Activated naive CD8-positive, alpha-beta T cell treated with anti-CD3 and anti-CD28 coated beads for 36 hours (primary cell): ENCODE measurements around the gene TBCE. TPM values are rescaled to one million over a fixed set of nuclear protein-coding genes. Genes with fewer than 3 reads are reported as not detected.
"Not testable (repeated sequence)": the region's sequence is repeated elsewhere in the genome, so short reads cannot be mapped to it uniquely, and the experiment has no call there.

Source experiments
- DNase-seq: peaks from one replicate; pipeline ENCODE4 v3.0.0; 2021
- H3K27ac Mint-ChIP-seq: one replicate; pipeline ENCODE4 v1.8.0; 2022; ENCODE audit warnings: mild to moderate bottlenecking, moderate library complexity, mixed read lengths
- H3K27me3 Mint-ChIP-seq: one replicate; pipeline ENCODE4 v1.8.0; 2022; ENCODE audit warnings: mild to moderate bottlenecking, mixed read lengths
- H3K36me3 Mint-ChIP-seq: one replicate; pipeline ENCODE4 v1.8.0; 2021; ENCODE audit warnings: mild to moderate bottlenecking, mixed read lengths
- H3K4me1 Mint-ChIP-seq: one replicate; pipeline ENCODE4 v1.8.0; 2021; ENCODE audit warnings: mixed read lengths
- H3K4me3 Mint-ChIP-seq: one replicate; pipeline ENCODE4 v1.8.0; 2022; ENCODE audit warnings: mild to moderate bottlenecking, moderate library complexity, mixed read lengths
- H3K9me3 Mint-ChIP-seq: one replicate; pipeline ENCODE4 v1.8.0; 2022; ENCODE audit warnings: mixed read lengths
- total RNA-seq, 2 experiments: library from RNA; stranded (reverse); gene quantifications; one replicate each; pipeline ENCODE4 v1.2.3, GENCODE V29; 2021

TBCE gene
- total RNA-seq, 2 experiments from 2014 or later = 23.3 to 25.4 TPM

DNA sequence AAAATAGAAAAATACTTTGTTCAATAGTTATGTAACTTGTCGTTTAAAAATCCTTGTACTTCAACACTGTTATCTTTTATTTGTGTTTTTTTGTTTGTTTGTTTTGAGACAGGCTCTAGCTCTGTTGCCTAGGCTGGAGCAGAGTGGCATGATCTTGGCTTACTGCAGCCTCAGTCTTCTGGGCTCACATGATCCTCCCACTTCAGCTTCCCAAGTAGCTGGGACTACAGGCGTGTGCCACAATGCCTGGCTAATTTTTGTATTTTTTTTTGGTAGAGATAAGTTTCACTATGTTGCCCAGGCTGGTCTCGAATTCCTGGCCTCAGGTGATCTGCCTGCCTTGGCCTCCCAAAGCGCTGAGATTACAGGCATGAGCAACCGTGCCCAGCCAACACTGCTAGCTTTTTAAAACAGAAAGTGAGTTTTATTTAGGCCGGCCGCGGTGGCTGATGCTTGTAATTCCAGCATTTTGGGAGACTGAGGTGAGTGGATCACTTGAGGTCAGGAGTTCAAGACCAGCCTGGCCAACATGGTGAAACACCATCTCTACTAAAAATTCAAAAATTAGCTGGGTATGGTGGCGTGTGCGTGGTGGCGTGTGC is 11.0 kb downstream of the TBCE start:
- peaks cover 20% of the 10 kb centered on the region for H3K36me3 Mint-ChIP-seq
- not testable (repeated sequence) for H3K27ac Mint-ChIP-seq, H3K4me3 Mint-ChIP-seq, H3K9me3 Mint-ChIP-seq, DNase-seq, H3K27me3 Mint-ChIP-seq, H3K4me1 Mint-ChIP-seq

DNA sequence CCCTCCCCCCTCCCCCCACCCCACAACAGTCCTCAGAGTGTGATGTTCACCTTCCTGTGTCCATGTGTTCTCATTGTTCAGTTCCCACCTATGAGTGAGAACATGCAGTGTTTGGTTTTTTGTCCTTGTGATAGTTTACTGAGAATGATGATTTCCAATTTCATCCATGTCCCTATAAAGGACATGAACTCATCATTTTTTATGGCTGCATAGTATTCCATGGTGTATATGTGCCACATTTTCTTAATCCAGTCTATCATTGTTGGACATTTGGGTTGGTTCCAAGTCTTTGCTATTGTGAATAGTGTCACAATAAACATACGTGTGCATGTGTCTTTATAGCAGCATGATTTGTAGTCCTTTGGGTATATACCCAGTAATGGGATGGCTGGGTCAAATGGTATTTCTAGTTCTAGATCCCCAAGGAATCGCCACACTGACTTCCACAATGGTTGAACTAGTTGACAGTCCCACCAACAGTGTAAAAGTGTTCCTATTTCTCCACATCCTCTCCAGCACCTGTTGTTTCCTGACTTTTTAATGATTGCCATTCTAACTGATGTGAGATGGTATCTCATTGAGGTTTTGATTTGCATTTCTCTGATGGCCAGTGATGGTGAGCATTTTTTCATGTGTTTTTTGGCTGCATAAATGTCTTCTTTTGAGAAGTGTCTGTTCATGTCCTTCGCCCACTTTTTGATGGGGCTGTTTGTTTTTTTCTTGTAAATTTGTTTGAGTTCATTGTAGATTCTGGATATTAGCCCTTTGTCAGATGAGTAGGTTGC is 14.9 kb downstream of the TBCE start:
- not testable (repeated sequence) for DNase-seq, H3K4me1 Mint-ChIP-seq, H3K27me3 Mint-ChIP-seq, H3K4me3 Mint-ChIP-seq, H3K9me3 Mint-ChIP-seq, H3K27ac Mint-ChIP-seq
- peaks cover 31% of the 10 kb centered on the region for H3K36me3 Mint-ChIP-seq

DNA sequence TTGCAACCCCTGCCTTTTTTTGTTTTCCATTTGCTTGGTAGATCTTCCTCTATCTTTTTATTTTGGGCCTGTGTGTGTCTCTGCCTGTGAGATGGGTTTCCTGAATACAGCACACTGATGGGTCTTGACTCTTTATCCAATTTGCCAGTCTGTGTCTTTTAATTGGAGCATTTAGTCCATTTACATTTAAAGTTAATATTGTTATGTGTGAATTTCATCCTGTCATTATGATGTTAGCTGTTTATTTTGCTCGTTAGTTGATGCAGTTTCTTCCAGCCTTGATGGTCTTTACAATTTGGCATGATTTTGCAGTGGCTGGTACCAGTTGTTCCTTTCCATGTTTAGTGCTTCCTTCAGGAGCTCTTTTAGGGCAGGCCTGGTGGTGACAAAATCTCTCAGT is 18.4 kb downstream of the TBCE start:
- H3K27ac Mint-ChIP-seq, H3K4me1 Mint-ChIP-seq: not testable (repeated sequence)
- H3K9me3 Mint-ChIP-seq = peaks cover 13% of the 10 kb centered on the region

DNA sequence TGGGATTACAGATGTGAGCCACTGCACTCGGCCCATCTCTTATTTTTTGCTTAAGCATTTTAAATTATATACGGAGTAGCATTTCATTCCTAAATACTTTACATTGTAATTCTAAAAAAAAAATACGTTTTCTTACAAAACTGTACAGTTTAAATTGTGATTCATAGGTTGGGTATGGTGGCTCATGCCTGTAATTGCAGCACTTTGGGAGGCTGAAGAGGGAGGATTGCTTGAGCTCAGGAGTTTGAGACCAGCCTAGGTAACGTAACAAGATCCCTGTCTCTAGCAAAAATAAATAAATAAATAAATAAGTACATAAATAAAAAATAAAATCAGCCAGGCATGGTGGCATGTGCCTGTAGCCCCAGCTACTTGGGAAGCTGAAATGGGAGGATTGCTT is 24.6 kb downstream of the TBCE start:
- Mint-ChIP-seq H3K9me3 (peaks cover 4% of the 10 kb centered on the region), H3K27me3 (no peaks in the 10 kb centered on the region), H3K36me3 (peaks cover 17% of the 10 kb centered on the region), H3K4me1 (peaks cover 4% of the 10 kb centered on the region), H3K27ac (no peak overlapping the region), H3K4me3 (no peak overlapping the region)
- DNase-seq = no peak

More for the DNA sequence above, 18.4 kb downstream of the TBCE start:
- not testable (repeated sequence) for DNase-seq, H3K27me3 Mint-ChIP-seq, H3K4me3 Mint-ChIP-seq
- H3K36me3 Mint-ChIP-seq = peaks cover 40% of the 10 kb centered on the region

DNA sequence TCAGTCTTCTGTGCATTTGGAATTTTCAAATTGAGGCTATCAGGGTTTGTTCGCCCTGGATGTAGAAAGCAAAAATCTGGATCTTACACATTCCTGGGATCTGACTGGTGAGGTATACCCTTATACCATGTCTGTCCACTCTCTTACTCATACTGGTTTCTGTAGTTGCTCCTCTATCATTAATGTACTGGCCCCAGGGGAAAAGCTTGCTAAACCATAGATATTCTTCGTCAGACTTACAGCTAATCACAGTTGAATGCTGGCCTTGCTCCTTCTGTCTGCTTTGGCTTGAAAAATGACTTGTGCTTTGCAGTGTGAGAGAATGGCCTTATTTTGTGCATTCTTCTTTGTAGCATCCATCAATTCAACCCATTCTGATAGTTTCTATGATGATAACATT is 30.5 kb downstream of the TBCE start:
- peaks cover 4% of the 10 kb centered on the region for H3K36me3 Mint-ChIP-seq
- DNase-seq = no peak
- H3K9me3 Mint-ChIP-seq = no peaks in the 10 kb centered on the region
- H3K27me3 Mint-ChIP-seq = no peaks in the 10 kb centered on the region
- no peak overlapping the region for H3K4me3 Mint-ChIP-seq
- H3K4me1 Mint-ChIP-seq = peaks cover 9% of the 10 kb centered on the region
- H3K27ac Mint-ChIP-seq = no peak overlapping the region

DNA sequence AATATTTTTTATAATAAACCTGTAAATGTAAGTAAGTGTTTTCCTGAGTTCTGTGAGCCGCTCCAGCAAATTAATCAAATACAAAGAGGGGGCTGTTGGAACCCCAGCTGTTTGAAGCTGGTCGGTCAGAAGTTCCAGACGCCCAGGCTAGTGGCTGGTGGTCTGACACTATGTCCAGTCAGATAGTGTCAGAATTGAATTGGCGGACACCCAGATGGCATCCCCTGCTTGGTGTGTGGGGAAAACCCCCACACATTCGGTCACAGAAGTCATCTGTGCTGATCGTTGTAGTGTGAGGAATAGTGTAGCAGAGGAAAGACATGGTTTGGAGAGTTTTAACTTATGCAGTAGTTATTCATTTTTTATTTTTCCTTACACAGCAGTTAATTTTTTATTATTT is 32.4 kb downstream of the TBCE start:
- no peaks in the 10 kb centered on the region for H3K27me3 Mint-ChIP-seq
- no peak overlapping the region for H3K27ac Mint-ChIP-seq
- H3K9me3 Mint-ChIP-seq = no peaks in the 10 kb centered on the region
- no peak for DNase-seq
- H3K36me3 Mint-ChIP-seq = peaks cover 8% of the 10 kb centered on the region
- H3K4me3 Mint-ChIP-seq = no peak overlapping the region
- H3K4me1 Mint-ChIP-seq = peaks cover 9% of the 10 kb centered on the region

DNA sequence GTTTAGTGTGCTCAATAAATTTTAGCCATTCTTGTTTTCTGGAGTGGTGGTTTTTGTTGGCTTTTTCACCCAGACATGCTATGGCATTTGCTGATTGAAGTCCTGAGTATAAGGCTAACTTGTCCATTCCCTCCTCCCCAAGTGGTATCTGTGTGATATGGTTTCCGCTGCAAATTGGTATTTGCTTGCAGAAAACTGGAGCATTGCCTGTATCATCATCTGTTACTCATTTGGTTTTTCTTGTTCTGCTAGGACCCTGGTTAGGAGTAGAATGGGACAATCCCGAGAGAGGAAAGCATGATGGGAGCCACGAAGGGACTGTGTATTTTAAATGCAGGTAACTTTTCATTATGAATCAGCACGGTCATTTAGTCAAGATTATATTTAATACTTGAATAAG is 34.0 kb downstream of the TBCE start:
- Mint-ChIP-seq H3K4me1 (peaks cover 9% of the 10 kb centered on the region), H3K27ac (no peak overlapping the region), H3K36me3 (peaks cover 3% of the 10 kb centered on the region), H3K9me3 (no peaks in the 10 kb centered on the region), H3K4me3 (no peak overlapping the region), H3K27me3 (no peaks in the 10 kb centered on the region)
- no peak for DNase-seq

DNA sequence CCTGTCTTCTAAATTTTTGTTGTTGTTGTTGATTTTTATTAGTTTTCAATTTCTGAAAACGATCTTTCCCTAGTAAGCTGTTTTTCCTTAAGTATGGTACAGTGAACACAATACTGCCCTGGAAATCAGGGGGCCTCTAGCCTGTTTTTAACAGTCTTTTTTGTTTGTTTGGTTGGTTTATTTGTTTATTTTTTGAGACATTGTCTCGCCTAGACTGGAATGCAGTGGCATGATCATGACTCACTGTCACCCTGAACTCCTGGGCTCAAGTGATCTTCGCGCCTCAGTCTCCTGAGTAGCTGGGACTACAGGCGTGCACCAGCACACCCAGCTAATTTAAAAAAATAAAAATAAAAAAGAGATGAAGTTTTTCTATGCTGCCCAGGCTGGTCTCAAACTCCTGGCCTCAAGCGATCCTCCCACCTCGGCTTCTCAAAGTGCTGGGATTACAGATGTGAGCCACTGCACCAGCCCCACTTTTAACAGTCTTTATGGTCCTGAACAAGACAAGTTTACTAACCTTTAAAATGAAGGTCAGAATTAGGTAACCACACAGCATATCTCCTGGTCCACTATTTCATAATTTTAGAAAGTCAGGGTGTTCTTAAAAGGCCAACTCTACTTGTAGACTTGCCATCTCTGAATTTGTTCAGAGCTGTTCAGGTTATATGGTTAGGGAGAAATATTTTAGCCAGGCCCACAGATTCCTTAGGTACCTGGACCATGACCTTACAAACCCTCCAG is 35.4 kb downstream of the TBCE start:
- Mint-ChIP-seq H3K27me3 (no peaks in the 10 kb centered on the region), H3K36me3 (peaks cover 3% of the 10 kb centered on the region), H3K27ac (no peak overlapping the region), H3K9me3 (no peaks in the 10 kb centered on the region), H3K4me3 (no peak overlapping the region), H3K4me1 (peaks cover 9% of the 10 kb centered on the region)
- no peak for DNase-seq

DNA sequence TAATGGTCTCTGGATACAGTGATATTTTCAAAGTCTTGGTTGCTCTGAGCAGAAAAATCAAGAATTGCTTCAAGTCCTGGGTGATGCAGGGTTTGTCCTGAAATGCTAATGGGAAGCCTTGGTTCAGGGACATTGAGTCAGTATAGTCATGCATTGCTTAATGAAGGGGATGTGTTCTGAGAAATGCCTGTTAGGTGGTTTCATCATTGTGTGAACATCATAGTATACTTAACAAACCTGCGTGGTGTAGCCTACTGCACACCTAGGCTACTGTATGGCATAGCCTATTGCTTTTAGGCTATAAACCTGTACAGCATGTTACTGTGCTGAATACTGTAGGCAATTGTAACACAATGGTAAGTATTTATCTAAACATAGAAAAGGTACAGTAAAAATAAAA is 36.4 kb downstream of the TBCE start:
- DNase-seq = no peak
- Mint-ChIP-seq H3K27ac (no peak overlapping the region), H3K36me3 (peaks cover 3% of the 10 kb centered on the region), H3K4me1 (peaks cover 9% of the 10 kb centered on the region), H3K27me3 (no peaks in the 10 kb centered on the region), H3K4me3 (no peak overlapping the region), H3K9me3 (no peaks in the 10 kb centered on the region)

DNA sequence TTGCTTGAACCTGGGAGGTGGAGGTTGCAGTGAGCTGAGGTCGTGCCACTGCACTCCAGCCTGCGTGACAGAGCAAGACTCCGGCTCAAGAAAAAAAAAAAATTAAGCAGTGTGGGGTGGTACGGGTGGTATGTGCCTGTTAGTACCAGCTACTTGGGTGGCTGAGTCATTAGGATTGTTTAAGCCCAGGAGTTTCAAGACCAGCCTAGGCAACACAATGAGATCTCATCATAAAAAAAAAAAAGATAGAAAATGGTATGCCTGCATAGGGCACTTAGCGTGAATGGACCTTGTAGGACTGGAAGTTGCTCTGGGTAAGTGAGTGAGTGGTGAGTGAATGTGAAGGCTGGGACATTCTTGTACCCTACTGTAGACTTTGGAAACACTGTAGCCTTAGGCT is 37.0 kb downstream of the TBCE start:
- Mint-ChIP-seq H3K4me3 (no peak overlapping the region), H3K27ac (no peak overlapping the region), H3K4me1 (peaks cover 9% of the 10 kb centered on the region), H3K9me3 (no peaks in the 10 kb centered on the region), H3K27me3 (no peaks in the 10 kb centered on the region), H3K36me3 (peaks cover 3% of the 10 kb centered on the region)
- no peak for DNase-seq

DNA sequence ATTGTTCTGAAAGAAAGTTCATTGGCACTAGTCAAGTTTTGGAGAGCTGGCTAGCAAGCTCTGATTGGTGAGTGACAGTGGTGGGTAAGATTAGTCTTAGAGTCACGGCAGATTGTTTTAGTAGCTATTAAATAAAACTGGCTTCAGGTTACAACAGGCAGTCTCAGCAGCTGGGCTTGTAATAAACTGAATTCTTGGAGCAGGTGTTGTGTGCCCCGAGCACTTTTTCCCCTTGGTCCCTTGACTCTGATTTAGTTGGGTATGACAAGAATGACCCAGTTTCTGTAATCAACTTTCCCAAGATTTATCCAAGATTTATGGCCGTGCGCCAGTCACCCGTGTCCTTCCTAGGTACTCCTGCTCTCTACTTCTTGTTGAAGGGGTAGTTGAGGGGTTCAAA is 40.2 kb downstream of the TBCE start:
- Mint-ChIP-seq H3K9me3 (no peaks in the 10 kb centered on the region), H3K4me3 (no peak overlapping the region), H3K4me1 (peaks cover 3% of the 10 kb centered on the region), H3K27ac (no peak overlapping the region), H3K27me3 (no peaks in the 10 kb centered on the region), H3K36me3 (peaks cover 3% of the 10 kb centered on the region)
- DNase-seq = no peak

DNA sequence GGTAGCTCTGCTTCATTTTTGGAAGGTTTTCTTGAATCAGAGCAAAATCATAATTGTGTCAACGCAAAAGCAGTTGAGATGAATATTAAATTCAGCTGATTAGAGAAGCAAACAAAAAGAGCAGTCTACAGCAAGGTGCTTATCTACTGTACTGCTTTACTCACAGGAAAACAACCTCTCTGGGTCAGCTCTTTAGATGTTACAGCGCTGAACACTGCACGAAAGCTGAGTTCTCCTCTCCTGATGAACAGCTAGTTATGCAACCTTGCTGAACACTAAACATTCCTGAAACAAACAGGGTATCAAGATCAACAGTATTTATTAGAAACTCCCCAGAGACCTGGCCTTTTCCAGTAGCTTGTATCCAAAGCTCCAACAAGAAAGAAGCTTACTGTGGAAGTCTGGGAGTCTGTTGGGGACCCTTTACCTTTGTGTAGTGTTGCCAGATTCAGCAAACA is 41.3 kb downstream of the TBCE start:
- Mint-ChIP-seq H3K27ac (no peak overlapping the region), H3K4me1 (peaks cover 3% of the 10 kb centered on the region), H3K9me3 (no peaks in the 10 kb centered on the region), H3K27me3 (no peaks in the 10 kb centered on the region), H3K36me3 (peaks cover 1% of the 10 kb centered on the region), H3K4me3 (no peak overlapping the region)
- no peak for DNase-seq

DNA sequence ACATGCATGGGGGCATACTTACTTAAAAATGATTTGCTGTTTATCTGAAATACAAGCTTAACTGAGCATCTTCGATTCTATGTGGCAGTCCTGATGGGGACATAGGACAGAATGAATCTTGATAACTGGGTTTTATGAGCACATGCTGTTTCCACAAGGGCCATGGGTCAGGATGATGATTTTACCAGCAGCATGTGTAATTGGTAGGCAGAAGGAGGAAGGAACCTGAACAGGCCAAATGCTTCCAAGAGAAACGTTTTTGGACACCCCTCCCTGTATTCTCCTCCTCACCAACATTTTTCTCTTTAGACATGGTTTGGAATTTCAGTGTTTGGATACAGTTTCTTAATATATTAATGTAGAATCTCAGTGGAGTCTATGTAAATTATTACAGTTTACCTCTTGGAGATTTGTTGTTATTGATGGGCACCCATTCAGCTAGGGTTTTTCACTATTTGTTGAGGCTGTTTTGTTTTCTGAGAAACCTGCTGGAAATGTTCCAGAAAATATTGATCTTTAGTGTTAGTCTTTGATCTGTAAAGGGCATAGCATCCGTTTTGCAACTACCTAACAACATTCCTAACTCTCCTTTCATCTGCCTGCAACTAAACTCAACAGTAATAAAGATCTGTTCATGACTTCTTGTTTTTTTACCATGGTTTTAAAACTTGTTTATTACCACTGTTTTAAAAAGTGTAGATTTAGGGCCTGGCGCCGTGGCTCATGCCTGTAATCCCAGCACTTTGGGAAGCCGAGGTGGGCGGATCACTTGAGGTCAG is 42.0 kb downstream of the TBCE start:
- no peak overlapping the region for H3K4me3 Mint-ChIP-seq
- no peak for DNase-seq
- H3K27me3 Mint-ChIP-seq = no peaks in the 10 kb centered on the region
- H3K36me3 Mint-ChIP-seq = peaks cover under 1% of the 10 kb centered on the region
- no peak overlapping the region for H3K27ac Mint-ChIP-seq
- H3K4me1 Mint-ChIP-seq = peaks cover 3% of the 10 kb centered on the region
- H3K9me3 Mint-ChIP-seq = no peaks in the 10 kb centered on the region

DNA sequence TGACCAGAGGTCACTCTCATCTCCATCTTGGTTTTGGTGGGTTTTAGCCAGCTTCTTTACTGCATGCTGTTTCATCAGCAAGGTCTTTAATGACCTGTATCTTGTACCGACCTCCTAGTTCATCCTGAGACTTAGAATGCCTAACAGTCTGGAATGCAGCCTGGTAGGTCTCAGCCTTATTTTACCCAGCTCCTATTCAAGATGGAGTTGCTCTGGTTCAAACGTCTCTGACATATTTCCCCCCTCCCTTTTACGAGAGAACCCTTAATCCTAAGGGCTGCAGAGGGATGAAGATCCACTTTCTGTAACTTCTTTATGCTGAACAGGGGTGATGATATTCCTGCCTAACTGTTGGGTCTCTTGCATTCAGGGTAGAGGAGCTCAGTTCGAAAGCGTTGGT is 43.2 kb downstream of the TBCE start:
- no peak overlapping the region for H3K27ac Mint-ChIP-seq
- no peak overlapping the region for H3K4me3 Mint-ChIP-seq
- H3K27me3 Mint-ChIP-seq = no peaks in the 10 kb centered on the region
- DNase-seq = no peak
- peaks cover 2% of the 10 kb centered on the region for H3K36me3 Mint-ChIP-seq
- H3K9me3 Mint-ChIP-seq = no peaks in the 10 kb centered on the region
- H3K4me1 Mint-ChIP-seq = peaks cover 3% of the 10 kb centered on the region
